Neuronal stem cell (in vitro differentiated cells): ENCODE data around the gene AMOT.
A peak's percentile ranks its signal among the peaks of the same experiment; 100 is the strongest.

Experiments used
- DNase-seq: peaks from one replicate; pipeline ENCODE4 v3.0.0-alpha.2; 2013; ENCODE audit warnings: low spot score
- H2AFZ ChIP-seq: one replicate; pipeline ENCODE4 v1.6.1; 2013; ENCODE audit warnings: mild to moderate bottlenecking, low read length, inconsistent platforms
- H2AK5ac ChIP-seq: 2 replicates; pipeline ENCODE4 v1.6.1; 2013; ENCODE audit warnings: low read depth, mild to moderate bottlenecking, inconsistent platforms, low read length, moderate library complexity, mixed read lengths
- H2BK120ac ChIP-seq: 2 replicates; pipeline ENCODE4 v1.6.1; 2013; ENCODE audit warnings: low read depth, mild to moderate bottlenecking, inconsistent platforms, low read length, moderate library complexity, mixed read lengths
- H2BK12ac ChIP-seq: one replicate; pipeline ENCODE4 v1.6.1; 2013; ENCODE audit warnings: low read length, inconsistent platforms
- H2BK15ac ChIP-seq: 2 replicates; pipeline ENCODE4 v1.6.1; 2013; ENCODE audit warnings: mild to moderate bottlenecking, low read length, inconsistent platforms, mixed read lengths
- H2BK5ac ChIP-seq: one replicate; pipeline ENCODE4 v1.6.1; 2013; ENCODE audit warnings: inconsistent platforms, mild to moderate bottlenecking, low read length, moderate library complexity
- H3K14ac ChIP-seq: one replicate; pipeline ENCODE4 v1.6.1; 2013; ENCODE audit warnings: low read length, inconsistent platforms
- H3K18ac ChIP-seq: 2 replicates; pipeline ENCODE4 v1.6.1; 2013; ENCODE audit warnings: low read length, inconsistent platforms
- H3K23ac ChIP-seq: 2 replicates; pipeline ENCODE4 v1.6.1; 2013; ENCODE audit warnings: low read depth, mild to moderate bottlenecking, mixed read lengths, low read length, inconsistent platforms; ENCODE audit not compliant: poor library complexity
- H3K27ac ChIP-seq: replicated peaks from 3 replicates; pipeline ENCODE4 v1.5.1; 2013; ENCODE audit warnings: low read length, inconsistent platforms
- H3K27me3 ChIP-seq, 3 experiments: 2 replicates each; pipeline ENCODE4 v1.6.1; 2013; ENCODE audit warnings: low read length in 3 of 3, mild to moderate bottlenecking in 2 of 3, inconsistent platforms in 1 of 3, low read depth in 1 of 3, mixed read lengths in 1 of 3, moderate library complexity in 1 of 3; ENCODE audit not compliant: control insufficient read depth in 3 of 3, insufficient read depth in 3 of 3
- H3K36me3 ChIP-seq, 2 donors: replicated peaks in 1 of 2; 2 replicates each; pipeline ENCODE4 v1.6.1; 2013; ENCODE audit warnings: low read length in 2 of 2; ENCODE audit not compliant: control insufficient read depth in 2 of 2, insufficient read depth in 2 of 2
- H3K4ac ChIP-seq: 2 replicates; pipeline ENCODE4 v1.6.1; 2013; ENCODE audit warnings: inconsistent platforms, mild to moderate bottlenecking, low read length, moderate library complexity
- H3K4me1 ChIP-seq, 2 donors: 1 replicate in 1 of 2; 2 replicates in 1 of 2; pipeline ENCODE4 v1.6.1; 2013; ENCODE audit warnings: low read length in 2 of 2, low read depth in 1 of 2; ENCODE audit not compliant: control insufficient read depth in 2 of 2, insufficient read depth in 1 of 2
- H3K4me2 ChIP-seq: one replicate; pipeline ENCODE4 v1.6.1; 2013; ENCODE audit warnings: mild to moderate bottlenecking, low read length, inconsistent platforms; ENCODE audit not compliant: insufficient read depth, poor library complexity, severe bottlenecking
- H3K4me3 ChIP-seq, 2 donors: 2 replicates each; pipeline ENCODE4 v1.5.1; 2013; ENCODE audit warnings: low read length in 2 of 2, mild to moderate bottlenecking in 2 of 2, inconsistent platforms in 1 of 2, moderate library complexity in 1 of 2
- H3K79me1 ChIP-seq: one replicate; pipeline ENCODE4 v1.6.1; 2013; ENCODE audit warnings: low read depth, mild to moderate bottlenecking, inconsistent platforms, low read length, moderate library complexity
- H3K9ac ChIP-seq: one replicate; pipeline ENCODE4 v1.6.1; 2013; ENCODE audit warnings: mild to moderate bottlenecking, low read depth, low read length, inconsistent platforms; ENCODE audit not compliant: poor library complexity
- H3K9me3 ChIP-seq, 2 donors: replicated peaks in 1 of 2; 2 replicates each; pipeline versions ENCODE3 to v1.6.1; 2013; ENCODE audit warnings: low read length in 2 of 2, mild to moderate bottlenecking in 2 of 2, inconsistent platforms in 1 of 2, low read depth in 1 of 2, mixed read lengths in 1 of 2, moderate library complexity in 1 of 2; ENCODE audit not compliant: control insufficient read depth in 2 of 2, insufficient read depth in 1 of 2
- H4K8ac ChIP-seq: one replicate; pipeline ENCODE4 v1.6.1; 2013; ENCODE audit warnings: low read depth, mild to moderate bottlenecking, inconsistent platforms, low read length, moderate library complexity
- H4K91ac ChIP-seq: one replicate; pipeline ENCODE4 v1.6.1; 2013; ENCODE audit warnings: low read length, low read depth, mild to moderate bottlenecking, inconsistent platforms; ENCODE audit not compliant: poor library complexity
- WGBS, 2 donors: extraction: QIAGEN DNeasy Blood & Tissue Kit; methylation state at CpG; one replicate each; pipeline ENCODE4 v1.1.7; 2013; ENCODE audit warnings: missing lambda C conversion rate in 2 of 2, mixed read lengths in 1 of 2; ENCODE audit not compliant: insufficient read length in 2 of 2, insufficient replicate concordance in 1 of 2; ENCODE audit errors: extremely low coverage in 2 of 2; 5-methylcytosine and 5-hydroxymethylcytosine counted together

Gene AMOT

GRCh38 chrX:112818114-112819007, 22.3 kb downstream of the AMOT start:
- Histone ChIP-seq H3K18ac (peak overlapping the region; percentile 38), H3K4ac (no peak overlapping the region), H2BK120ac (no peak overlapping the region), H3K9ac (no peak overlapping the region), H3K36me3 (peaks cover 0 to 21% of the 10 kb centered on the region in 2 donors), H2BK5ac (no peak overlapping the region), H4K91ac (no peak overlapping the region), H3K79me1 (no peaks in the 10 kb centered on the region), H2AFZ (no peak overlapping the region), H3K27ac (no peak overlapping the region), H3K9me3 (no peaks in the 10 kb centered on the region), H2BK12ac (no peak overlapping the region), H3K23ac (no peak overlapping the region), H3K4me1 (peaks cover 8 to 16% of the 10 kb centered on the region in 2 donors), H4K8ac (no peak overlapping the region), H2BK15ac (no peak overlapping the region), H3K27me3 (peaks cover 0 to under 1% (median 0%) of the 10 kb centered on the region in 3 experiments), H3K14ac (no peak overlapping the region), H3K4me2 (no peak overlapping the region), H3K4me3 (no peak overlapping the region), H2AK5ac (no peak overlapping the region)
- DNase-seq: no peak
- WGBS, 2 donors: no CpG with 5 or more reads among the region's 11 CpGs

DNA sequence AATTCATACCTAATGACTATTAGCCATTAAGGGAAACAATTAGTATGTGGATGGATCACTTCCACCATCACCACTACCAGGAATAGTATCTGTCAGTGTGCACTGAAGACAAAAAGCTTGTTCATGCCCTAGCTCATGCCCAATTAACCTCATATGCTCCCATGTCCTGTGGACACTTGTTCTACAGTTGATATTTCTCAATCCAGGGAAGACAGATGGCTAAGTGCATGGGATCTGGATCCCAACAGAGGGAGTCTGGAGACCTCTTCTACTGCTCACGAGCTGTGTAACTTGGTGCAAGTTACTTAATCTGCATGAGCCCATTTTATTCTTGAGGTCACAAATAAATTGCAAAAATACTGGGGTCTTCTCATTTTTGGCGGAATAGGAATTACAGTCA, 23.7 kb downstream of the AMOT start:
- no peak overlapping the region for H2BK15ac ChIP-seq
- H3K79me1 ChIP-seq: no peaks in the 10 kb centered on the region
- no peak overlapping the region for H2BK120ac ChIP-seq
- no peak overlapping the region for H2BK5ac ChIP-seq
- H3K9ac ChIP-seq: no peak overlapping the region
- H3K23ac ChIP-seq: no peak overlapping the region
- H3K4ac ChIP-seq: no peak overlapping the region
- no peak overlapping the region for H3K4me3 ChIP-seq
- H3K9me3 ChIP-seq: no peaks in the 10 kb centered on the region
- H4K91ac ChIP-seq: no peak overlapping the region
- H2BK12ac ChIP-seq: no peak overlapping the region
- H4K8ac ChIP-seq: no peak overlapping the region
- no peak overlapping the region for H3K14ac ChIP-seq
- no peak for DNase-seq
- WGBS, 2 donors: no CpG with 5 or more reads among the region's 2 CpGs
- no peak overlapping the region for H3K27ac ChIP-seq
- H2AK5ac ChIP-seq: no peak overlapping the region
- no peak overlapping the region for H3K18ac ChIP-seq
- H3K27me3 ChIP-seq: peaks cover 0 to 4% (median 0%) of the 10 kb centered on the region in 3 experiments
- peaks cover 0 to 10% of the 10 kb centered on the region in 2 donors for H3K36me3 ChIP-seq
- H2AFZ ChIP-seq: no peak overlapping the region
- H3K4me2 ChIP-seq: no peak overlapping the region
- peaks cover 8 to 16% of the 10 kb centered on the region in 2 donors for H3K4me1 ChIP-seq

DNA sequence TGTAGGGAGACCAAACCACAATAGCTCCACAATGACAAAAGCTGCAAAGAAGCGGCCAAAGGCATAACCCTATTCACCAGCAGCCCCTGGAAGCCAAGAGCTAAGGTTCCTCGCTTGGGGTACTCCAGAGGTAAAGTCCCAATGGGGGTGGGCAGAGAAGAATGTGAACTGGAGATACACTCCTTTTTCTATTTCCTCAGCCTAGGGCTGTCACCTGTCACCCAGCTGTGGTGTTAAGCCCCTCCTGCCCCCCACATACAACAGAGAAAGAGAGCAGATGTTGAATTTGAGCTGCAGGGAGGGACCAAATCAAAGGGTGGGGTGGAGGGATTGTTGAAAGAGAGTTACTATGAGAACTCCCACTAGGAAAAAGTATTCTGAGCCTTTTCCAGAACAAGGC, 26.1 kb downstream of the AMOT start:
- Histone ChIP-seq H2BK12ac (no peak overlapping the region), H3K4me1 (peaks cover 8 to 16% of the 10 kb centered on the region in 2 donors), H3K23ac (no peak overlapping the region), H4K91ac (no peak overlapping the region), H3K9ac (no peak overlapping the region), H3K4me2 (no peak overlapping the region), H3K14ac (no peak overlapping the region), H3K79me1 (no peaks in the 10 kb centered on the region), H2BK120ac (no peak overlapping the region), H2BK5ac (no peak overlapping the region), H3K36me3 (peaks cover 0 to 12% of the 10 kb centered on the region in 2 donors), H2AFZ (no peak overlapping the region), H4K8ac (no peak overlapping the region), H3K4me3 (no peak overlapping the region), H3K27ac (no peak overlapping the region), H2AK5ac (no peak overlapping the region), H3K18ac (no peak overlapping the region), H3K4ac (no peak overlapping the region), H3K9me3 (no peaks in the 10 kb centered on the region), H2BK15ac (no peak overlapping the region), H3K27me3 (peaks cover 0 to 4% (median 0%) of the 10 kb centered on the region in 3 experiments)
- no CpG with 5 or more reads among the region's 2 CpGs for WGBS, 2 donors
- DNase-seq: no peak

GRCh38 chrX:112812741-112813140, 27.9 kb downstream of the AMOT start:
- Histone ChIP-seq H3K14ac (no peak overlapping the region), H2BK15ac (no peak overlapping the region), H3K27ac (no peak overlapping the region), H3K36me3 (peaks cover 0 to 21% of the 10 kb centered on the region in 2 donors), H3K79me1 (no peaks in the 10 kb centered on the region), H3K23ac (no peak overlapping the region), H3K18ac (no peak overlapping the region), H3K4me3 (no peak overlapping the region), H3K4me1 (peaks cover 4 to 9% of the 10 kb centered on the region in 2 donors), H2AK5ac (no peak overlapping the region), H3K27me3 (peaks cover 0 to 4% (median 0%) of the 10 kb centered on the region in 3 experiments), H2AFZ (no peak overlapping the region), H3K4me2 (no peak overlapping the region), H2BK5ac (no peak overlapping the region), H4K91ac (no peak overlapping the region), H3K9me3 (no peaks in the 10 kb centered on the region), H3K9ac (no peak overlapping the region), H2BK12ac (no peak overlapping the region), H2BK120ac (no peak overlapping the region), H4K8ac (no peak overlapping the region), H3K4ac (no peak overlapping the region)
- DNase-seq: no peak
- no CpG with 5 or more reads among the region's 4 CpGs for WGBS, 2 donors
